Measurements from ENCODE around the gene ADAP1. TPM values are rescaled to one million over a fixed set of nuclear protein-coding genes. Genes with fewer than 3 reads are reported as not detected.
"Not testable (repeated sequence)": the region's sequence is repeated elsewhere in the genome, so short reads cannot be mapped to it uniquely, and the experiment has no call there.

Gene ADAP1
- total RNA-seq, 1 donor from 2014 or later, result 62.8 TPM

- intact Hi-C loops (cut with micrococcal nuclease); DNase-seq (ENCODE audit: low spot score); H3K27ac Mint-ChIP-seq; H3K27me3 Mint-ChIP-seq (ENCODE audit: low read depth); H3K4me3 Mint-ChIP-seq (ENCODE audit: low read depth): not testable (repeated sequence)
- Mint-ChIP-seq H3K36me3 (ENCODE audit: low read depth) (peaks cover 22% of the 10 kb centered on the region), H3K9me3 (peaks cover 23% of the 10 kb centered on the region), H3K4me1 (ENCODE audit: low read depth) (peaks cover 25% of the 10 kb centered on the region)
These were observed 10.7 kb downstream of the ADAP1 start for GRCh38 chr7:943793-944192.

GRCh38 chr7:940599-941408 is 13.7 kb downstream of the ADAP1 start:
- peaks cover 33% of the 10 kb centered on the region for H3K36me3 Mint-ChIP-seq (ENCODE audit: low read depth)
- intact Hi-C loops (cut with micrococcal nuclease), result loop anchor here (1.0 kb wide), 1 partner anchor 17 kb away; no protein-coding TSS in a partner anchor
- peaks cover 2% of the 10 kb centered on the region for H3K27me3 Mint-ChIP-seq (ENCODE audit: low read depth)
- H3K9me3 Mint-ChIP-seq, result peaks cover 23% of the 10 kb centered on the region
- no peak for DNase-seq (ENCODE audit: low spot score)
- peak overlapping the region; percentile 52 for H3K4me3 Mint-ChIP-seq (ENCODE audit: low read depth)
- H3K27ac Mint-ChIP-seq, result peak overlapping the region; percentile 93
- peaks cover 30% of the 10 kb centered on the region for H3K4me1 Mint-ChIP-seq (ENCODE audit: low read depth)

- no peak for DNase-seq (ENCODE audit: low spot score)
- intact Hi-C loops (cut with micrococcal nuclease), result no loop called here
- H3K9me3 Mint-ChIP-seq, result peaks cover 23% of the 10 kb centered on the region
- H3K36me3 Mint-ChIP-seq (ENCODE audit: low read depth), result peaks cover 33% of the 10 kb centered on the region
- peak overlapping the region; percentile 93 for H3K27ac Mint-ChIP-seq
- H3K27me3 Mint-ChIP-seq (ENCODE audit: low read depth), result peaks cover 2% of the 10 kb centered on the region
- H3K4me1 Mint-ChIP-seq (ENCODE audit: low read depth), result peaks cover 30% of the 10 kb centered on the region
- H3K4me3 Mint-ChIP-seq (ENCODE audit: low read depth), result no peak overlapping the region
These were observed 14.6 kb downstream of the ADAP1 start for GRCh38 chr7:939843-940242.

- Mint-ChIP-seq H3K36me3 (ENCODE audit: low read depth) (peaks cover 37% of the 10 kb centered on the region), H3K4me1 (ENCODE audit: low read depth) (peaks cover 30% of the 10 kb centered on the region), H3K27ac (no peak overlapping the region), H3K4me3 (ENCODE audit: low read depth) (no peak overlapping the region), H3K9me3 (peaks cover 23% of the 10 kb centered on the region), H3K27me3 (ENCODE audit: low read depth) (peaks cover 2% of the 10 kb centered on the region)
- DNase-seq (ENCODE audit: low spot score), result no peak
- intact Hi-C loops (cut with micrococcal nuclease), result no loop called here
These were observed 15.8 kb downstream of the ADAP1 start for GRCh38 chr7:938546-939185.

GRCh38 chr7:937856-938484 is 16.5 kb downstream of the ADAP1 start:
- peaks cover 37% of the 10 kb centered on the region for H3K36me3 Mint-ChIP-seq (ENCODE audit: low read depth)
- DNase-seq (ENCODE audit: low spot score), result no peak
- peaks cover 30% of the 10 kb centered on the region for H3K4me1 Mint-ChIP-seq (ENCODE audit: low read depth)
- no peak overlapping the region for H3K4me3 Mint-ChIP-seq (ENCODE audit: low read depth)
- H3K9me3 Mint-ChIP-seq, result peaks cover 23% of the 10 kb centered on the region
- H3K27me3 Mint-ChIP-seq (ENCODE audit: low read depth), result peaks cover 2% of the 10 kb centered on the region
- H3K27ac Mint-ChIP-seq, result peak overlapping the region; percentile 46
- intact Hi-C loops (cut with micrococcal nuclease), result no loop called here

GRCh38 chr7:936386-937054 is 18.0 kb downstream of the ADAP1 start:
- intact Hi-C loops (cut with micrococcal nuclease), result no loop called here
- Mint-ChIP-seq H3K27ac (peak overlapping the region; percentile 76), H3K4me1 (ENCODE audit: low read depth) (peaks cover 24% of the 10 kb centered on the region), H3K36me3 (ENCODE audit: low read depth) (peaks cover 37% of the 10 kb centered on the region), H3K9me3 (peaks cover 19% of the 10 kb centered on the region), H3K27me3 (ENCODE audit: low read depth) (no peaks in the 10 kb centered on the region), H3K4me3 (ENCODE audit: low read depth) (no peak overlapping the region)
- DNase-seq (ENCODE audit: low spot score), result no peak

GRCh38 chr7:935874-936385 is 18.6 kb downstream of the ADAP1 start:
- Mint-ChIP-seq H3K4me3 (ENCODE audit: low read depth) (no peak overlapping the region), H3K27me3 (ENCODE audit: low read depth) (no peaks in the 10 kb centered on the region), H3K9me3 (peaks cover 13% of the 10 kb centered on the region), H3K36me3 (ENCODE audit: low read depth) (peaks cover 39% of the 10 kb centered on the region), H3K4me1 (ENCODE audit: low read depth) (peaks cover 19% of the 10 kb centered on the region), H3K27ac (peak overlapping the region; percentile 76)
- intact Hi-C loops (cut with micrococcal nuclease), result no loop called here
- DNase-seq (ENCODE audit: low spot score), result no peak

GRCh38 chr7:935164-935873 is 19.2 kb downstream of the ADAP1 start:
- intact Hi-C loops (cut with micrococcal nuclease), result no loop called here
- Mint-ChIP-seq H3K4me1 (ENCODE audit: low read depth) (peaks cover 13% of the 10 kb centered on the region), H3K36me3 (ENCODE audit: low read depth) (peaks cover 35% of the 10 kb centered on the region), H3K27me3 (ENCODE audit: low read depth) (no peaks in the 10 kb centered on the region), H3K27ac (no peak overlapping the region), H3K9me3 (peaks cover 7% of the 10 kb centered on the region), H3K4me3 (ENCODE audit: low read depth) (no peak overlapping the region)
- DNase-seq (ENCODE audit: low spot score), result no peak

- Mint-ChIP-seq H3K36me3 (ENCODE audit: low read depth) (peaks cover 35% of the 10 kb centered on the region), H3K27ac (no peak overlapping the region), H3K9me3 (no peaks in the 10 kb centered on the region), H3K4me1 (ENCODE audit: low read depth) (peaks cover 12% of the 10 kb centered on the region), H3K27me3 (ENCODE audit: low read depth) (no peaks in the 10 kb centered on the region), H3K4me3 (ENCODE audit: low read depth) (no peak overlapping the region)
- intact Hi-C loops (cut with micrococcal nuclease), result no loop called here
- no peak for DNase-seq (ENCODE audit: low spot score)
These were observed 19.9 kb downstream of the ADAP1 start for GRCh38 chr7:934469-935163.

- no peak for DNase-seq (ENCODE audit: low spot score)
- no peaks in the 10 kb centered on the region for H3K27me3 Mint-ChIP-seq (ENCODE audit: low read depth)
- intact Hi-C loops (cut with micrococcal nuclease), result no loop called here
- H3K9me3 Mint-ChIP-seq, result no peaks in the 10 kb centered on the region
- no peak overlapping the region for H3K4me3 Mint-ChIP-seq (ENCODE audit: low read depth)
- H3K27ac Mint-ChIP-seq, result no peak overlapping the region
- peaks cover 40% of the 10 kb centered on the region for H3K36me3 Mint-ChIP-seq (ENCODE audit: low read depth)
- H3K4me1 Mint-ChIP-seq (ENCODE audit: low read depth), result peaks cover 20% of the 10 kb centered on the region
These were observed 21.9 kb downstream of the ADAP1 start for GRCh38 chr7:932651-932975.

- no peaks in the 10 kb centered on the region for H3K9me3 Mint-ChIP-seq
- peaks cover 20% of the 10 kb centered on the region for H3K4me1 Mint-ChIP-seq (ENCODE audit: low read depth)
- intact Hi-C loops (cut with micrococcal nuclease), result loop anchor here (2.0 kb wide), 1 partner anchor 43 kb away; the partner anchor contains the start of gene COX19
- H3K27me3 Mint-ChIP-seq (ENCODE audit: low read depth), result no peaks in the 10 kb centered on the region
- DNase-seq (ENCODE audit: low spot score), result no peak
- peaks cover 40% of the 10 kb centered on the region for H3K36me3 Mint-ChIP-seq (ENCODE audit: low read depth)
- no peak overlapping the region for H3K27ac Mint-ChIP-seq
- H3K4me3 Mint-ChIP-seq (ENCODE audit: low read depth), result no peak overlapping the region
These were observed 22.4 kb downstream of the ADAP1 start for GRCh38 chr7:931871-932650.

Data from activated T-helper 2 cell treated with anti-CD3 and anti-CD28 coated beads, Interferon-gamma antibody, Interleukin-2, Interleukin-4, amounts not matched to agents 10 μg/mL and 5 μg/mL and 100 μg/mL, durations not matched to agents 14 hours and 24 hours and 36 hours (primary cell).